SK-N-SH treated with all-trans-retinoic acid at 6 μM for 48 hours (cell line): ENCODE data around the gene XRCC2.

Experiments used
- ATAC-seq: fragments of 200-7000 bp; cut with Tn5 transposase; 3 replicates; pipeline ENCODE4 v1.9.1; 2020; ENCODE audit warnings: mild to moderate bottlenecking, moderate library complexity
- ARNTL ChIP-seq: fragments of 450-650 bp; formaldehyde crosslinking; IDR thresholded peaks from 2 replicates; pipeline ENCODE4 v1.5.0; 2020; ENCODE audit warnings: low read depth, mild to moderate bottlenecking, moderate library complexity, borderline replicate concordance
- CSDC2 ChIP-seq: fragments of 250-450 bp; sonication (Bioruptor Pico); IDR thresholded peaks from 2 replicates; pipeline ENCODE4 v1.5.0; 2020; ENCODE audit warnings: mild to moderate bottlenecking, moderate library complexity
- GLIS3 ChIP-seq: fragments of 250-450 bp; sonication (Bioruptor Pico); IDR thresholded peaks from 2 replicates; pipeline ENCODE4 v1.5.0; 2020; ENCODE audit warnings: mild to moderate bottlenecking, moderate library complexity
- ISL1 ChIP-seq: fragments of 250-450 bp; sonication (Bioruptor Pico); IDR thresholded peaks from 2 replicates; pipeline ENCODE4 v2.1.2; 2022; ENCODE audit warnings: mild to moderate bottlenecking, moderate library complexity
- OSR1 ChIP-seq: fragments of 250-450 bp; sonication (Bioruptor Pico); IDR thresholded peaks from 2 replicates; pipeline ENCODE4 v1.8.0; 2022; ENCODE audit warnings: moderate library complexity, mild to moderate bottlenecking, inconsistent platforms
- PATZ1 ChIP-seq: fragments of 250-450 bp; sonication (Bioruptor Pico); IDR thresholded peaks from 2 replicates; pipeline ENCODE4 v1.8.0; 2020; ENCODE audit warnings: mild to moderate bottlenecking, moderate library complexity, borderline replicate concordance
- POU6F1 ChIP-seq: fragments of 250-450 bp; sonication (Bioruptor Pico); IDR thresholded peaks from 2 replicates; pipeline ENCODE4 v1.8.0; 2021; ENCODE audit warnings: low read depth, mild to moderate bottlenecking, moderate library complexity, borderline replicate concordance
- RARB ChIP-seq: fragments of 250-450 bp; sonication (Bioruptor Pico); IDR thresholded peaks from 2 replicates; pipeline ENCODE4 v1.8.0; 2021; ENCODE audit warnings: mild to moderate bottlenecking, moderate library complexity
- SNAI2 ChIP-seq: fragments of 250-450 bp; sonication (Bioruptor Pico); IDR thresholded peaks from 2 replicates; pipeline ENCODE4 v1.5.0; 2020; ENCODE audit warnings: mild to moderate bottlenecking, moderate library complexity
- TCF4 ChIP-seq: fragments of 250-450 bp; sonication (Bioruptor Pico); IDR thresholded peaks from 2 replicates; pipeline ENCODE4 v1.8.0; 2021; ENCODE audit warnings: mild to moderate bottlenecking, moderate library complexity, borderline replicate concordance
- TOX ChIP-seq: fragments of 250-450 bp; sonication (Bioruptor Pico); IDR thresholded peaks from 2 replicates; pipeline ENCODE4 v1.8.0; 2021; ENCODE audit warnings: mild to moderate bottlenecking, moderate library complexity, borderline replicate concordance
- TSHZ2 ChIP-seq: fragments of 250-450 bp; sonication (Bioruptor Pico); IDR thresholded peaks from 2 replicates; pipeline ENCODE4 v1.5.0; 2020; ENCODE audit warnings: mild to moderate bottlenecking, moderate library complexity
- ZC3H10 ChIP-seq: fragments of 250-450 bp; sonication (Bioruptor Pico); IDR thresholded peaks from 2 replicates; pipeline ENCODE4 v1.5.1; 2021; ENCODE audit warnings: mild to moderate bottlenecking, moderate library complexity
- ZFP3 ChIP-seq: fragments of 250-450 bp; sonication (Bioruptor Pico); IDR thresholded peaks from 2 replicates; pipeline ENCODE4 v1.5.0; 2020; ENCODE audit warnings: mild to moderate bottlenecking, moderate library complexity
- ZFP30 ChIP-seq: fragments of 450-650 bp; formaldehyde crosslinking; IDR thresholded peaks from 2 replicates; pipeline ENCODE4 v1.5.0; 2022; ENCODE audit warnings: mild to moderate bottlenecking, moderate library complexity
- ZNF565 ChIP-seq: fragments of 450-650 bp; formaldehyde crosslinking; conservative IDR thresholded peaks from 2 replicates; pipeline ENCODE4 v1.5.0; 2020; ENCODE audit warnings: low read depth, mild to moderate bottlenecking, moderate library complexity
- ZNF70 ChIP-seq: fragments of 450-650 bp; formaldehyde crosslinking; IDR thresholded peaks from 2 replicates; pipeline ENCODE4 v1.5.0; 2020; ENCODE audit warnings: mild to moderate bottlenecking, moderate library complexity
- ZNF8 ChIP-seq: fragments of 450-650 bp; formaldehyde crosslinking; IDR thresholded peaks from 2 replicates; pipeline ENCODE4 v1.5.0; 2020; ENCODE audit warnings: mild to moderate bottlenecking, moderate library complexity
- TF ChIP-seq, protein P1 (sequence below): fragments of 250-450 bp; sonication (Bioruptor Pico); IDR thresholded peaks from 2 replicates; pipeline ENCODE4 v1.5.1; 2021; ENCODE audit warnings: mild to moderate bottlenecking, moderate library complexity

Gene XRCC2

DNA sequence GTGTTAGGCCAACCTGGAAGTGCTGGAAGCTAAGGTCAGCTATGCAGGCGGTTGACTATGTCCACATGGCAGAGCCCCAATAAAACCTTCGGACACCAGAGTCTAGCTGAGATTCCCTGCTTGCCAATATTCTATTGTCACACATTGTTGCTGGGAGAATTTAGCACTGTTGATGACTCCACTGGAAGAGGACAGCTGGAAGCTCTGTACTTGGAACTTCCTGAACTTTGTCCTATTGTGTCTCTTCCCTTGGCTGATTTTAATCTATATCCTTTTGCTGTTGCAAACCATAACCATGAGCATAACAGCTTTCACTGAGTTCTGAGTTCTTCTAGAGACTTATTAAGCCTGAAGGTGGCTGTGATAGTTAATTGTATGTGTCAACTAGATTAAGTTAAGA, 12.0 kb downstream of the XRCC2 start:
- no peak; the same call in 2 of the 3 replicates for ATAC-seq
- TF ChIP-seq TSHZ2 (CRISPR knock-in tag) (no peak), CSDC2 (CRISPR knock-in tag) (no peak), TOX (CRISPR knock-in tag) (no peak), ZFP3 (CRISPR knock-in tag) (no peak), GLIS3 (CRISPR knock-in tag) (no peak), ZNF565 (CRISPR knock-in tag) (no peak), ZNF8 (no peak)

DNA sequence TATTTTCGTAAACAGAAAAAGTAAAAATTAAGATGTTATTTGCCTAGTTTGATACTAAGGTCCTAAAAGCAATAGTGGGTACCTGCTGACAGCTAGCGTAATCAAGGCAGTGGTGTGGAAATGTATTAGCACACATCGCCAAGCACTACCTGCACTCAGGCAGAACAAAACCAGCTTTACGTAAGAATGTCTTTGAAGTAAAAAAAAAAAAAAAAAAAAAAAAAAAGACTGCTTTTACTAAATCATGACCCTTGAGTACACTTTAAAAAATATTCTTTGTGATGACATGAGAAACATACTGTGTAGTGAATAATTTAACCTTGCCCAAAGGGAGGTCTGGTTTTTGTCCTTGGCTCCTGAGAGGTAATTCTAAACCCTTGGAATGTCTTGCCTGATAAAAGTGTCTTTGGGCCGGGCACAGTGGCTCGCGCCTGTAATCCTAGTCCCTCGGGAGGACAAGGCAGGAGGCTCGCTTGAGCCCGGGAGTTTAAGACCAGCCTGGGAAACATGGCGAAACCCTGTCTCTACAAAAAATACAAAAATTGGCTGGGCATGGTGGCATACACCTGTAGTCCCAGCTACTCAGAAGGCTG, 12.7 kb downstream of the XRCC2 start:
- TF ChIP-seq TSHZ2 (CRISPR knock-in tag) (no peak), ZC3H10 (CRISPR knock-in tag) (no peak), TOX (CRISPR knock-in tag) (no peak), TCF4 (CRISPR knock-in tag) (no peak), PATZ1 (CRISPR knock-in tag) (no peak), RARB (CRISPR knock-in tag) (no peak)
- TF ChIP-seq, protein P1, sequence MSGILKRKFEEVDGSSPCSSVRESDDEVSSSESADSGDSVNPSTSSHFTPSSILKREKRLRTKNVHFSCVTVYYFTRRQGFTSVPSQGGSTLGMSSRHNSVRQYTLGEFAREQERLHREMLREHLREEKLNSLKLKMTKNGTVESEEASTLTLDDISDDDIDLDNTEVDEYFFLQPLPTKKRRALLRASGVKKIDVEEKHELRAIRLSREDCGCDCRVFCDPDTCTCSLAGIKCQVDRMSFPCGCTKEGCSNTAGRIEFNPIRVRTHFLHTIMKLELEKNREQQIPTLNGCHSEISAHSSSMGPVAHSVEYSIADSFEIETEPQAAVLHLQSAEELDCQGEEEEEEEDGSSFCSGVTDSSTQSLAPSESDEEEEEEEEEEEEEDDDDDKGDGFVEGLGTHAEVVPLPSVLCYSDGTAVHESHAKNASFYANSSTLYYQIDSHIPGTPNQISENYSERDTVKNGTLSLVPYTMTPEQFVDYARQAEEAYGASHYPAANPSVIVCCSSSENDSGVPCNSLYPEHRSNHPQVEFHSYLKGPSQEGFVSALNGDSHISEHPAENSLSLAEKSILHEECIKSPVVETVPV (CRISPR knock-in tag), result no peak
- peak; percentile 50 for ATAC-seq

GRCh38 chr7:152661479-152661878, 14.5 kb downstream of the XRCC2 start:
- no peak for TF ChIP-seq ZFP30 (CRISPR knock-in tag)
- TF ChIP-seq CSDC2 (CRISPR knock-in tag), result no peak
- TF ChIP-seq ZFP3 (CRISPR knock-in tag), result no peak
- TF ChIP-seq GLIS3 (CRISPR knock-in tag), result no peak
- TF ChIP-seq POU6F1 (CRISPR knock-in tag), result no peak
- no peak for TF ChIP-seq ZNF565 (CRISPR knock-in tag)
- no peak for TF ChIP-seq ZNF70
- no peak for TF ChIP-seq PATZ1 (CRISPR knock-in tag)
- TF ChIP-seq OSR1 (CRISPR knock-in tag), result no peak
- TF ChIP-seq ISL1, result no peak
- TF ChIP-seq ZC3H10 (CRISPR knock-in tag), result no peak
- TF ChIP-seq SNAI2 (CRISPR knock-in tag), result no peak
- no peak for TF ChIP-seq ARNTL
- TF ChIP-seq, protein P1 (CRISPR knock-in tag), result no peak
- peak; percentile 18; the same call in 2 of the 3 replicates for ATAC-seq
